Dermis blood vessel endothelial cell (primary cell): ENCODE measurements around the gene WDFY3. TPM values are rescaled to one million over a fixed set of nuclear protein-coding genes. Genes with fewer than 3 reads are reported as not detected.
A peak's percentile ranks its signal among the peaks of the same experiment; 100 is the strongest.

Source experiments
- DNase-seq: peaks from one replicate; pipeline ENCODE4 v3.0.0; 2010
- total RNA-seq: library from RNA; depleted of rRNA; stranded (reverse); fragments of >200 nt; gene quantifications from 2 replicates; pipeline ENCODE4 v1.2.3, GENCODE V29; 2014

WDFY3 gene
- total RNA-seq, 1 donor from 2014 or later: 103 TPM

- no peak for DNase-seq
Measured at GRCh38 chr4:84944947-84945346, 21.5 kb downstream of the WDFY3 start.

- no peak for DNase-seq
Measured at GRCh38 chr4:84940960-84941359, 25.5 kb downstream of the WDFY3 start.

- DNase-seq: no peak
Measured at GRCh38 chr4:84939113-84939512, 27.4 kb downstream of the WDFY3 start.

- DNase-seq: peak; percentile 86
Measured at GRCh38 chr4:84938316-84938715, 28.2 kb downstream of the WDFY3 start.

GRCh38 chr4:84937381-84937977, 29.0 kb downstream of the WDFY3 start:
- DNase-seq: peak; percentile 69

GRCh38 chr4:84936123-84936522, 30.4 kb downstream of the WDFY3 start:
- DNase-seq: no peak

- no peak for DNase-seq
Measured at GRCh38 chr4:84932462-84932861, 34.0 kb downstream of the WDFY3 start.

- DNase-seq: peak; percentile 28
Measured at GRCh38 chr4:84931961-84932360, 34.5 kb downstream of the WDFY3 start.

GRCh38 chr4:84931274-84931673, 35.2 kb downstream of the WDFY3 start:
- no peak for DNase-seq

- DNase-seq: no peak
Measured at GRCh38 chr4:84928089-84928488, 38.4 kb downstream of the WDFY3 start.

GRCh38 chr4:84927428-84927827, 39.1 kb downstream of the WDFY3 start:
- DNase-seq: no peak

GRCh38 chr4:84925558-84925957, 40.9 kb downstream of the WDFY3 start:
- no peak for DNase-seq

- no peak for DNase-seq
Measured at GRCh38 chr4:84924434-84924833, 42.1 kb downstream of the WDFY3 start.

GRCh38 chr4:84920617-84921016, 45.9 kb downstream of the WDFY3 start:
- peak; percentile 72 for DNase-seq

GRCh38 chr4:84917869-84918600, 48.5 kb downstream of the WDFY3 start:
- peak; percentile 24 for DNase-seq

GRCh38 chr4:84917086-84917821, 49.2 kb downstream of the WDFY3 start:
- no peak for DNase-seq

GRCh38 chr4:84916227-84916626, 50.3 kb downstream of the WDFY3 start:
- DNase-seq: peak; percentile 64

GRCh38 chr4:84915396-84915780, 51.1 kb downstream of the WDFY3 start:
- no peak for DNase-seq

GRCh38 chr4:84914686-84915395, 51.6 kb downstream of the WDFY3 start:
- peak; percentile 28 for DNase-seq

- DNase-seq: no peak
Measured at GRCh38 chr4:84913176-84913575, 53.3 kb downstream of the WDFY3 start.

GRCh38 chr4:84912741-84913140, 53.7 kb downstream of the WDFY3 start:
- no peak for DNase-seq

GRCh38 chr4:84908876-84909275, 57.6 kb downstream of the WDFY3 start:
- DNase-seq: no peak

GRCh38 chr4:84907145-84907544, 59.3 kb downstream of the WDFY3 start:
- no peak for DNase-seq
